PC-3 (cell line): Measurements from ENCODE around the gene PKNOX2. TPM values are rescaled to one million over a fixed set of nuclear protein-coding genes. Genes with fewer than 3 reads are reported as not detected.

Experiments used
- ATAC-seq: fragments of 200-7000 bp; cut with Tn5 transposase; 2 replicates; pipeline ENCODE4 v1.9.1; 2020; ENCODE audit warnings: mild to moderate bottlenecking, moderate library complexity
- BruUV-seq: library from RNA; stranded (reverse); fragments of 400-500 nt; replicated peaks from 2 replicates; lab custom pipeline; 2021; lab: Mats Ljungman, UMichigan
- CTCF ChIA-PET: fragments of 300-600 bp; sonication (Branson Sonifier 250); formaldehyde crosslinking; loops from one replicate; lab custom pipeline; 2022; ENCODE audit warnings: antibody characterized with exemption; lab: Charles Lee
- POLR2A ChIA-PET: fragments of 300-600 bp; sonication (Branson Sonifier 250); formaldehyde crosslinking; loops from one replicate; lab custom pipeline; 2022; ENCODE audit warnings: antibody characterized with exemption; ENCODE audit not compliant: unreplicated experiment; lab: Charles Lee
- DNase-seq: peaks from one replicate; pipeline ENCODE4 v3.0.0-alpha.2; 2015
- H2AFZ ChIP-seq: fragments of 300-600 bp; sonication (generic); 2 replicates; pipeline ENCODE4 v1.6.0; 2016; ENCODE audit warnings: antibody characterized with exemption, low read length
- H3F3A ChIP-seq: fragments of 300-600 bp; sonication (generic); one replicate; pipeline ENCODE4 v1.6.0; 2017; ENCODE audit warnings: antibody characterized with exemption, low read length, control low read depth, mild to moderate bottlenecking; ENCODE audit not compliant: unreplicated experiment
- H3K27ac ChIP-seq: fragments of 300-600 bp; sonication (generic); 2 replicates; pipeline ENCODE4 v1.5.1; 2016; ENCODE audit warnings: mild to moderate bottlenecking, low read length
- H3K27me3 ChIP-seq: fragments of 300-600 bp; sonication (generic); 2 replicates; pipeline ENCODE4 v1.6.1; 2016; ENCODE audit warnings: low read length, mixed read lengths
- H3K36me3 ChIP-seq: fragments of 300-600 bp; sonication (generic); 2 replicates; pipeline ENCODE4 v1.6.1; 2016; ENCODE audit warnings: low read depth, mixed run types, low read length, mixed read lengths
- H3K4me1 ChIP-seq: fragments of 300-600 bp; sonication (generic); 2 replicates; pipeline ENCODE4 v1.5.1; 2016; ENCODE audit warnings: low read length; ENCODE audit not compliant: insufficient read depth
- H3K4me2 ChIP-seq: fragments of 300-600 bp; sonication (generic); 2 replicates; pipeline ENCODE4 v1.6.0; 2016; ENCODE audit warnings: low read length
- H3K4me3 ChIP-seq: fragments of 300-600 bp; sonication (generic); 2 replicates; pipeline ENCODE4 v1.5.1; 2016; ENCODE audit warnings: mild to moderate bottlenecking, low read length, mixed read lengths
- H3K79me2 ChIP-seq: fragments of 300-600 bp; sonication (generic); 2 replicates; pipeline ENCODE4 v1.6.1; 2017; ENCODE audit warnings: low read length, mixed read lengths
- H3K9ac ChIP-seq: fragments of 300-600 bp; sonication (generic); 2 replicates; pipeline ENCODE4 v1.6.0; 2016; ENCODE audit warnings: mild to moderate bottlenecking, low read length
- H3K9me2 ChIP-seq: fragments of 300-600 bp; sonication (generic); replicated peaks from 2 replicates; pipeline ENCODE4 v1.6.1; 2016; ENCODE audit warnings: mixed run types, low read length, mixed read lengths
- H3K9me3 ChIP-seq: fragments of 300-600 bp; sonication (generic); 2 replicates; pipeline ENCODE4 v1.6.1; 2016; ENCODE audit warnings: low read length, mixed read lengths
- H4K20me1 ChIP-seq: fragments of 300-600 bp; sonication (generic); 2 replicates; pipeline ENCODE4 v1.6.1; 2016; ENCODE audit warnings: low read length, mixed read lengths
- EZH2 ChIP-seq: fragments of 300-600 bp; sonication (generic); IDR thresholded peaks from one replicate; pipeline ENCODE4 v1.6.1; 2017; ENCODE audit warnings: antibody characterized with exemption, mild to moderate bottlenecking, low read length; ENCODE audit not compliant: unreplicated experiment
- EZH2phosphoT487 ChIP-seq: fragments of 300-600 bp; sonication (generic); IDR thresholded peaks from 2 replicates; pipeline ENCODE4 v1.6.1; 2018; ENCODE audit warnings: mild to moderate bottlenecking, antibody characterized with exemption, low read length, borderline replicate concordance
- intact Hi-C: fragments of 100-400 bp; cut with micrococcal nuclease; formaldehyde crosslinking; loops from 2 replicates; pipeline ENCODE4 v1.9.0; 2023
- total RNA-seq: library from RNA; depleted of rRNA; stranded (reverse); fragments of >200 nt; gene quantifications from 2 replicates; pipeline ENCODE4 v1.2.3, GENCODE V29; 2014
- TF ChIP-seq, protein P1 (sequence below): fragments of 300-600 bp; sonication (generic); conservative IDR thresholded peaks from 2 replicates; pipeline ENCODE4 v1.5.1; 2017; ENCODE audit warnings: antibody characterized with exemption, low read depth, mild to moderate bottlenecking, low read length

The PKNOX2 gene
- total RNA-seq, 1 experiment from 2014 or later, result not detected

DNA sequence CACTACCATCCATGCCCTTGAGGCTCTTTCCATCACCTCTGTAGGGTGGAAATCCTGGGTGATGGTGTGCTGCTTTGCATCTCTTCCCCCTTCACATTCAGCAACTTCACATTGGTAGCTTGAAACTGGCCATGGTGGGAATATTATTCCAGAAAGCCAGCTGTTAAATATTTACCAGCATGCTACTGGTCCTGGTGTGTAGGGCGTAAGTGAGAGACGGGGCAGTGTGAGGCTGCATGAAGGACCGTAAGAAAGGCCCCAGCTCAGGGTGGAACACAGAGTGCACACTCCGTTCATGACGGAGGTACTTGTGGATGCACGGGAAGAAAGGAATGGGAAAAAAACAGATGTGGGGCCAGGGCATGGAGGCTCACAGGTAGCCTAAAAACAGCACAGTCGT lies 121.3 kb downstream of the PKNOX2 start:
- Histone ChIP-seq H3K27me3 (peaks cover 94% of the 10 kb centered on the region), H3K4me1 (no peaks in the 10 kb centered on the region), H3K4me3 (no peak overlapping the region), H3K9me3 (no peaks in the 10 kb centered on the region), H3K27ac (no peak overlapping the region), H3K9me2 (no peaks in the 10 kb centered on the region), H3K36me3 (no peaks in the 10 kb centered on the region), H3K79me2 (no peaks in the 10 kb centered on the region), H3K4me2 (no peak overlapping the region), H2AFZ (no peak overlapping the region), H3F3A (no peaks in the 10 kb centered on the region), H3K9ac (no peak overlapping the region), H4K20me1 (no peaks in the 10 kb centered on the region)
- intact Hi-C loops, result no loop called here
- TF ChIP-seq EZH2phosphoT487 (no peak), EZH2 (no peak)
- TF ChIP-seq, protein P1, sequence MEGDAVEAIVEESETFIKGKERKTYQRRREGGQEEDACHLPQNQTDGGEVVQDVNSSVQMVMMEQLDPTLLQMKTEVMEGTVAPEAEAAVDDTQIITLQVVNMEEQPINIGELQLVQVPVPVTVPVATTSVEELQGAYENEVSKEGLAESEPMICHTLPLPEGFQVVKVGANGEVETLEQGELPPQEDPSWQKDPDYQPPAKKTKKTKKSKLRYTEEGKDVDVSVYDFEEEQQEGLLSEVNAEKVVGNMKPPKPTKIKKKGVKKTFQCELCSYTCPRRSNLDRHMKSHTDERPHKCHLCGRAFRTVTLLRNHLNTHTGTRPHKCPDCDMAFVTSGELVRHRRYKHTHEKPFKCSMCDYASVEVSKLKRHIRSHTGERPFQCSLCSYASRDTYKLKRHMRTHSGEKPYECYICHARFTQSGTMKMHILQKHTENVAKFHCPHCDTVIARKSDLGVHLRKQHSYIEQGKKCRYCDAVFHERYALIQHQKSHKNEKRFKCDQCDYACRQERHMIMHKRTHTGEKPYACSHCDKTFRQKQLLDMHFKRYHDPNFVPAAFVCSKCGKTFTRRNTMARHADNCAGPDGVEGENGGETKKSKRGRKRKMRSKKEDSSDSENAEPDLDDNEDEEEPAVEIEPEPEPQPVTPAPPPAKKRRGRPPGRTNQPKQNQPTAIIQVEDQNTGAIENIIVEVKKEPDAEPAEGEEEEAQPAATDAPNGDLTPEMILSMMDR, result no peak
- ChIA-PET POLR2A (no interaction called here), CTCF (no interaction called here)
- ATAC-seq, result no peak
- no TSS peak for BruUV-seq
- DNase-seq, result no peak

- no peak overlapping the region for H3K9ac ChIP-seq
- no peak for ATAC-seq
- intact Hi-C loops, result no loop called here
Observed at GRCh38 chr11:125286486-125286885, 121.9 kb downstream of the PKNOX2 start.

DNA sequence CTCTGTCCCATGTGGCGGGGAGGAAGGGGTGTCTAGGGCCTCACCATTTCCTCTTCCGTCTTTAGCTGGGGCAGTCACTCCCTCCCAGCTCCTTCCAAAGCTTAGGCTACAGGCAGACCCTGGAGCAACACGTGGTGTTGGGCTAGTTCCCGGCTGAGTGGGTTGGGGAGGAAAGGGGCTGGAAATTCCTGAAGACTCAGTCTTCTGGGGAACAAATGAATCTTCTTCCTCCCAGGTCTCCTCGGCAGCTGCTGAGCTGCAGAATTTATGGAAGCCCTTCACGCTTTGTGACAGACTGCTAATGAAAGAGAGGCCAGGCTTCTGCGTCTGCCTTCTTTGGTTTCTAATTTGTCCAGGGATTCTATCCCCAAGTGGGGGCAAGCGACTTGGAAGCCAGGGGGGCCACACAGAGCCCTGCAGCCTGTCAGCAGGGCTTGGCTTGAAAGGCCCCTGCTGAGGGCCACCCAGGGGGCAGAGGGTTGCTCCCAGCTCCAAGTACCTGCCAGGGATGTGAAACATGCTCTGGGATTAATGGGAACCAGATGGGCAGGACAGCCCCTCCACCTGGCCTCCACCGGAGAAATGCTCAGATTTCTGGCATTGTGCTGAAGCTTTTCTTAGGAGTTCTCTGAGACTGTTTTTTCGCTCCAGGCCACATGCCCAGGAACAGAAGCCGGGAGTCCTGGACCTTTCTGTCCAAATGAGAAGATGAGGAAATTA lies 123.1 kb downstream of the PKNOX2 start:
- H3K4me1 ChIP-seq, result no peaks in the 10 kb centered on the region
- no peaks in the 10 kb centered on the region for H4K20me1 ChIP-seq
- BruUV-seq, result no TSS peak
- ChIA-PET CTCF (no interaction called here), POLR2A (no interaction called here)
- ATAC-seq (no peak), DNase-seq (no peak)
- H3K36me3 ChIP-seq, result no peaks in the 10 kb centered on the region
- intact Hi-C loops, result no loop called here
- no peaks in the 10 kb centered on the region for H3K9me3 ChIP-seq
- no peaks in the 10 kb centered on the region for H3K79me2 ChIP-seq
- no peaks in the 10 kb centered on the region for H3K9me2 ChIP-seq
- H3K4me3 ChIP-seq, result no peak overlapping the region
- H3K27me3 ChIP-seq, result peaks cover 96% of the 10 kb centered on the region
- H3K27ac ChIP-seq, result no peak overlapping the region
- no peaks in the 10 kb centered on the region for H3F3A ChIP-seq
- TF ChIP-seq, protein P1, result no peak
- TF ChIP-seq EZH2phosphoT487 (no peak), EZH2 (no peak)
- H2AFZ ChIP-seq, result no peak overlapping the region
- H3K9ac ChIP-seq, result no peak overlapping the region
- H3K4me2 ChIP-seq, result no peak overlapping the region

More at GRCh38 chr11:125286486-125286885, 121.9 kb downstream of the PKNOX2 start:
- POLR2A ChIA-PET, result no interaction called here
- Histone ChIP-seq H2AFZ (no peak overlapping the region), H3K4me2 (no peak overlapping the region), H3K79me2 (no peaks in the 10 kb centered on the region), H3K9me3 (no peaks in the 10 kb centered on the region), H3F3A (no peaks in the 10 kb centered on the region), H3K4me1 (no peaks in the 10 kb centered on the region), H3K27me3 (peaks cover 94% of the 10 kb centered on the region), H3K27ac (no peak overlapping the region), H3K4me3 (no peak overlapping the region), H4K20me1 (no peaks in the 10 kb centered on the region), H3K9me2 (no peaks in the 10 kb centered on the region), H3K36me3 (no peaks in the 10 kb centered on the region)
- BruUV-seq, result no TSS peak
- CTCF ChIA-PET, result no interaction called here
- no peak for DNase-seq
- TF ChIP-seq EZH2 (no peak), EZH2phosphoT487 (no peak)
- TF ChIP-seq, protein P1, result no peak
